ENCODE measurements around the gene GNPTG.
"Not testable (repeated sequence)": the region's sequence is repeated elsewhere in the genome, so short reads cannot be mapped to it uniquely, and the experiment has no call there.

Gene GNPTG

GRCh38 chr16:1320097-1320496, 31.6 kb upstream of the GNPTG start:
- DNase-seq = no peak

DNA sequence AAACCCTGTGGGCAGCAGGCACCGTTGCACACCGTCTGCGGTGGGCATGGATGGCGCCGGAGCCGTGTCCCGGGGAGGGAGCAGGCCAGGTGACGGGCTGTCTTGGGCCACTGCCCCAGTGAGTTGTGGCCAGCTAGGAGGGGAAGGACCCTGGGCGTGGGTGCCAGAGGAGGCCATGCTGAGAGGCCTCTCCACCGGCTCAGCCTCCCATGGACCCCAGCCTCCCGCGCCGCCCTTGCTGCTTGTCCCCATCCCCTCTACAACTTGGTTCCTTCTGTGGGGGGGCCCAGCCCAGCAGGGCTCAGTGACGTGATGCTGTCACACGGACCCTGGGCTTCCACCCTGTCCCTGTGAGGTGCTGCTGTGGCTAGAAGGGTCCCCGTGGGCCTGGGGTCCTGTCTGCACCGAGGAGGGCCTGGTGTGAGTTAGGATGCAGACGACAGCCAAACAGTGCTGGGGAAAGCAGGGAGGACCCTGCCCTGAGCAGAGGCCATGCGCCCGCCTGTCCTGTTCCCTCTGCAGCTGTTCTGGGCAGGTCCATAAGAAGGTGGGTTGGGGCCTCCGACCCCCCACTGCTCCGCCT, 31.0 kb upstream of the GNPTG start:
- no peak for DNase-seq

DNA sequence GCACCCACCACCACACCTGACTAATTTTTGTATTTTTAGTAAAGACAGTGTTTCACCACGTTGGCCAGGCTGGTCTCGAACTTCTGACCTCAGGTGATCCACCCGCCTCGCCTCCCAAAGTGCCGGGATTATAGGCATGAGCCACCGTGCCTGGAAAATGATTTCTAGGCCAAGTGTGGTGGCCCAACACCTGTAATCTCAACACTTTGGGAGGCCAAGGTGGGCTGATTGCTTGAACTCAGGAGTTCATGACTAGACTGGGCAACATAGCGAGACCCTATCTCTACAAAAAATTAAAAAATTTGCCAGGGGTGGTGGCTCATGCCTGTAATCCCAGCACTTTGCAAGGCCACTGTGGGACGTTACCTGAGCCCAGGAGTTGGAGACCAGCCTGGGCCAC, 29.3 kb upstream of the GNPTG start:
- no peak for DNase-seq

DNA sequence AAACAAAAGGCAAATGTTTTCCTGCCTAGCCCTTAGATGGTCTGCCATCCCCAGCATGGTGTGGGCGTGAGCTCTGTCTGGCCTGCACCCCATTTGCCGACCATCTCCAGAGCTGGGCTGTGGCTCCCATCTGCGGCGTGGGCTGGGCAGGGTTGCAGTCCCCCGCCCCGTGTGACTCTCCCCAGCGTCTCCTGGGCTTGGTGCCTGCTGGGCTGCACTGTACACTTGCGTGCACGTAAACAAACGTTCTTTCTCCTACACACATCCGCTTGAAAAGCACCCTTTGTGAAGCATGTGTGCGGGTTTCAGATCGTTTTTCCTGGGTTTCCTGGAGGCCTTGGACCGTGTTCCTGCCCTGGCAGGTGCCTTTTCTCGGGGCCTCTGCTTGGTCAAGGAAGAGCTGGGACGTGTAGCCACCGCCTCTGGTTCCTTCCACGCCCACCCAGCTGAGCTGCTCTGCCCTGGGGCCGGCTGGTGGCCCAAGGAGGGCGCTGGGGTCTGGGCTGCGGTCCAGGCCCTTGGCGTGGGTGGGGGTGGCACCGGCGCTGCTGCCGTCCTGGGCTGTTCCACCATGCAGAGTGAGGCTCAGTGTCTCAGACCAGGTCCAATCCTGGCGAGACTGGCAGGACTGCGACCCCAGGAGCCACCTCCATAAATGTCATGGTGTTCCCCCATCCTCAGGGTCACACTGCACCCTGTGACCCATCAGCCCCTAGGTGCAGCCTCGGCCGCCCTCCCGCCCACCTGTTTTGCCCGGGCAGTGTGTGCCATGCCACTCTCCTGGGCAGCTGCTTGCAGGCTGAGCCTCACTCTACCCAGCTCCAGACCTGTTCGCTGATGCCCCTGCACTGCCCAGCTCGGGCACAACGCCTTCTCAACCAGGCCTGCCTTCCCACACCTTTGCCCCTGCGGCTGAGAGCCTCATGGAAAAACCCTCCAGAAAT, 28.2 kb upstream of the GNPTG start:
- DNase-seq = no peak

DNA sequence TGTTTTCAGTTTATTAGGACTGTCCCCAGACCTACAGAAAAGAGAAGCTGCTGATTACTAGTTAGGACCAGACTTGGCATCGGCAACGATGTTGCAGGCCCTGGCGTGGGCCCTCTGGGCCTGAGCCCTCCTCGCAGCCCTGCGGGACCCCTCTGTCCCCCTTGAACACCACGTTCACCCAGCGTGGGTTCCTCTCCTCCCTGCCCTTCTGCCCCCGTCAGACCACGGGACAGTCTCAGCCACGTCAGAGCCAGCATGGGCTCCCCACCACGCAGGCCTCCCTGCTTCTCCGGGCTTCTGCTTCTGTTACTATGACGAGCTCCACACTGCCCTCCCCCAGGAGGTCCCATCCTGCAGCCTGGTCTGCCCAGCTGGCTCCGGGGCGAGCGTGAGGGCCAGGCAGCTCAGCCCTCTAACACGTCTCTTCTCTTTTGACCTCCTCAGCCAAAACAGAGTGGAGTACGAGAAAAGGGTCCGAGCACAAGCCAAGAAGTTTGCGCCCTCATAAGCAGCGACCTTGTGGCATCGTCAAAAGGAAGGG, 27.4 kb upstream of the GNPTG start:
- no peak for DNase-seq

DNA sequence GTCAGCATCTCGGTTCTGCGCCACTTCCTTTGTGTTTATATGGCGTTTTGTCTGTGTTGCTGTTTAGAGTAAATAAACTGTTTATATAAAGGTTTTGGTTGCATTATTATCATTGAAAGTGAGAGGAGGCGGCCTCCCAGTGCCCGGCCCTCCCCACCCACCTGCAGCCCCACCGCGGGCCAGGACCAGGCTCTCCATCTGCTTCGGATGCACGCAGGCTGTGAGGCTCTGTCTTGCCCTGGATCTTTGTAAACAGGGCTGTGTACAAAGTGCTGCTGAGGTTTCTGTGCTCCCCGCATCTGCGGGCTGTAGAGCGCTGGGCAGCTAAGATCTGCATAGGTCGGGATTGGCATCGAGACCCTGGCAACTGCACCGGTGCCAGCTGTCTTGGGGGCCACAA, 26.5 kb upstream of the GNPTG start:
- no peak for DNase-seq

- DNase-seq = no peak
These were observed 25.9 kb upstream of the GNPTG start for GRCh38 chr16:1325673-1326371.

- DNase-seq = no peak
These were observed 25.3 kb upstream of the GNPTG start for GRCh38 chr16:1326391-1326790.

- DNase-seq = no peak
These were observed 24.6 kb upstream of the GNPTG start for GRCh38 chr16:1326946-1327618.

DNA sequence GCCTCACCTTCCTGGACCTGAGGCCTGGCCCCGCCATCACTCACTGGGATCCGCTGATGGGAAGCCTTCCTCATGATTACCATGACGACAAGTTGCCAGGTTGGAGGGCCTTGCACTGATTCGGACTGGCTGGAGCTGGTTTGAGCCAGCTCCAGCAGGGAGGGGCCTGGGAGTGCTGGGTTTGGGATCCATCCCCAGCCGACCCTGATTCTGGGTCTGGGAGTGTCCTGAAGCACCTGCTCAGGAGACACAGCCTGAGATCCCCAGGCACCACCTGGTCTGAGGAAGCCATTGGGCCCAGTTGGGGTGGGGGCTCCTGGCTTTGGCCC, 24.1 kb upstream of the GNPTG start:
- DNase-seq = no peak

DNA sequence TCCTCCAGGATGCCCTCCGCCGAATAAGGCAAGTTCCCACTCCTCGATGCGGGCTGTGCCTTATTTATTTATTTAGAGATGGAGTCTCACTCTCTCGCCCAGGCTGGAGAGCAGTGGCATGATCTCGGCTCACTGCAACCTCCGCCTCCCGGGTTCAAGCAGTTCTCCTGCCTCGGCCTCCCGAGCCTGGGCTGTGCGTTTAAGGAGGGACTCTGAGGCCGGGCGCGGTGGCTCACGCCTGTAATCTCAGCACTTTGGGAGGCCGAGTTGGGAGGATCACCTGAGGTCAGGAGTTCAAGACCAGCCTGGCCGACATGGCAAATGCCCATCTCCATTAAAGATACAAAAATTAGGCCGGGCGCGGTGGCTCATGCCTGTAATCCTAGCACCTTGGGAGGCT, 23.6 kb upstream of the GNPTG start:
- DNase-seq = not testable (repeated sequence)

GRCh38 chr16:1328961-1329360, 22.8 kb upstream of the GNPTG start:
- not testable (repeated sequence) for DNase-seq

GRCh38 chr16:1330260-1330914, 21.3 kb upstream of the GNPTG start:
- no peak for DNase-seq

DNA sequence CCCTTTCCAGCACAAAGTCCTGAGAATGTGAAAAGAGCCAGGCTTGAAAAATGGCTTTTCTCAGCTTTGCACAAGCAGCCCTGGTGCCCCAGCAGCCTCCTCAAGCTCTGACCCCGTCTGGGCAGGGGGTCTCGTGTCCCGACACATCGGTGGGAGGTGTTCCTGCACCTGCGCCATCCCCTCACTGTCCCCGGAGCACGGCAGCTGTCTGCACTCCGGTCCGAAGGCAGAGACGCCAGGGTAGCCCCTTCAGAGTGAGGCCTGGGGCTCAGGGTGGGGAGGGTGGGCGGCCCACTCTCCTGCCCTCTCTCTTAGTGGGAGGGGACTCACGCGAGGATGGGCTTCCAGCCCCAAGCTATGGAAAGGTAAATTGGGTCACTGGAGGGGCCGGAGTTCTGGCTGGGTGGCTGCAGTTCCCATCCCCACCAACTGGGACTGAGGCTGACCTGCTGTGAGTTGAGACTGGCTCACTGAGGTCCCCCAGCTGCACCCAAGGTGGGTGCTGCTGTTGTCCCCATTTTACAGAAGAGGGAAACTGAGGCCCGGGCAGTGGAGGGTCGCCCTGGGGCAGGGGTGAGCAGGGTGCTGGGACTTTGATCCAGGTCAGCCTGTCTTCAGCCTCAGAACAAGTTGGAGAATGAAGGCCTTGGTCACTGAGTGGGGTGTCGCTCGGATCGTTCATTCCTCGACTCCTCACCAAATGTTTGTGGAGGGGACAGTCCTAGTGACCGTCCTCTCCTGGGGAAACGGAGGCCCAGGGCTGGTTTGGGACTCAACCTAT, 20.6 kb upstream of the GNPTG start:
- DNase-seq = no peak

DNA sequence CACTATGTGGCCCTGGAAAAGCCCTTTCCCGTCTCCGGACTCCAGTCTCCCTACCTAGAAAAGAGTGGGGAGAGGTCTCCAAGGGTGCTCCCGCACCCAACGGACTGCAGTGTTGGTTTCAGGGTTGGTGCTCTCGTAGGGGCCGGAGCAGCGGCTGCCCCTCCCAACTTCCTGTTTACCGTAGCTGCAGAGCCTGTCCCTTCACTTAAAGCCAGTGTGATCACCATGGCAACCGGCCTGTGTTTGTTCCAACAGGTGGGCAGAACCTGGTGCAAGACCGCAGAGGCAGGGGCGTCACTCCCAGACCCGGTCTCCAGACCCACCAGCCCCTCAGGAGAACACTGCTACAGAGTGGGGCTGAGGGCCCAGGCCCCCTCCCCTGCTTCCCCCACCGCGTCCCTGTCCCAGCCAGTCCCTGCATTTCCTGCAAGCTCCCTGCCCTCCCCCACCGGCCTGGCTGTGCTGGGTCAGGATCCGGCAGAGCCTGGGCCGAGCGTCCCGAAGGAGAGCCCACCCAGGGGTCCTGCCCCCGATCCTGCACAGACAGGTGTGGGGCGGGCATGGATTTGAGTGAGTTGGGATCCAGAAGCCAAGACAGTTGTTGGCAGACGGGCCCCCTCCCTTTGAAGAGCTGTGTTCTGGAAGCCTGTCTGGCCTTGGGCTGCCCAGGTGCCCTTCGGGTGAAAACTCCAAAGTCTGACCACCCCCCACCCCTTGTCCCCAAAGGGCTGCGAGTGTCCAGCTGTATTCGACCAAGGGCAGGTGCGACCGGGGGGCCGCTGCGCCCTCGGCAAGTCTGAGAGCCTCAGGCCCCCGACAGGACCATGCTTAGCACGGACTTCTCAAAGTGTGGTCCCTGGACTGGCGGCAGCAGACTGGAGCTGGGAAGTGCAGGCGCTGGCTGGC, 19.8 kb upstream of the GNPTG start:
- DNase-seq = no peak

GRCh38 chr16:1332618-1333148, 19.0 kb upstream of the GNPTG start:
- no peak for DNase-seq

- no peak for DNase-seq
These were observed 18.4 kb upstream of the GNPTG start, which contains the start of gene BAIAP3 for GRCh38 chr16:1333149-1333812. TSS of gene BAIAP3 (plus strand) at chr16:1333645. CDS start at chr16:1338550, 4,905 bp downstream.

DNA sequence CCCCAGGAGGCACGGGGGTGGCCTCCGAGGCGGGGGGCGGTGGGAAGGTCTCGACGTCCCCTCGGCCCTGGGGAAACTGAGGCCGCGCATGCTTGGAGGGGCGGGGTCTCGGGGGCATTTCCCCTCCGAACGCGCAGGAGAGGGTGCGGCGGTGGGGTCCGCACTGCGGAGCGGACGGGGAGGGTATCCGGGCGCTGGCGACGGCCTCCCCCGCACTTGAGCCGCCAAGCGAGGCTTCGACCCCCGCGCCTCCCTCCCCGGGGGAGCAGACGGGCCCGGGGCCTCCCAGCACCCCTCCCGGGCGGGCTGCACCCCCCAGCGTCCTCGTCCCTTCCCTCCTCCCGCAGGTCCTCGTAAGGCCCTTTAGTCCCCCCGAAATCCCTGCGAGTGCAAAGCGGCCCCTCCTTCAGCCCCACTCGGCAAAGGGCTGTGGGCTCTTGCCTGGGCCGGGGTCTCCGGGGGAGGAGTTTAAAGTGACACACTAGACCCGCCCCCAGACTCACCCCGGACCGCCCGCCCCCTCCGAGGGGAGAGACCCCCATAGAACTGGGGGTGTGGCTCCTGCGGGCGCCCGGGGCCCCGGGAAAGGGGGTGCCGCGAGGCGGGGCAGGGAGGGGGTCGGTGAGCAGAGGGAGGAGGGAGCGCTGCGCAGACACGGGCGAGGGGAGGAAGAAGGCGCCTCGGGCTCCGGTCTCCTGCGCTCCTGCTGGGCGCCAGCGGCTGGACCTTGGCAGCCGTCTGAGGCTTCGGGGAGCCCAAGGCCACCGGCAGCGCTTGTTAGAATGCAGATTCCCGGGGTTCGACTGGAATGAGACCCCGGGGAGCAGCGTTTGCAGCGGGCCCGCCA, 17.7 kb upstream of the GNPTG start:
- DNase-seq = no peak

GRCh38 chr16:1334739-1335138, 17.0 kb upstream of the GNPTG start:
- no peak for DNase-seq

Measured in SIG-M5 (cell line).